IMR-90 (cell line): Measurements from ENCODE around the gene MAP4. TPM values are rescaled to one million over a fixed set of nuclear protein-coding genes. Genes with fewer than 3 reads are reported as not detected.

Experiments
- ATAC-seq: fragments of 200-7000 bp; cut with Tn5 transposase; 2 replicates; pipeline ENCODE4 v1.9.1; 2020; ENCODE audit warnings: low read depth, mild to moderate bottlenecking, moderate library complexity
- BruUV-seq: library from RNA; stranded (reverse); fragments of 400-500 nt; replicated peaks from 2 replicates; lab custom pipeline; 2021; lab: Mats Ljungman, UMichigan
- CTCF ChIA-PET: fragments of 300-600 bp; formaldehyde crosslinking; extraction: SDS; loops from one replicate; lab custom pipeline; 2021; ENCODE audit warnings: antibody characterized with exemption; lab: Yijun Ruan, JAX
- POLR2A ChIA-PET: fragments of 300-600 bp; sonication (Branson Sonifier 250); formaldehyde crosslinking; loops from one replicate; lab custom pipeline; 2022; ENCODE audit warnings: antibody characterized with exemption; ENCODE audit not compliant: unreplicated experiment; lab: Charles Lee
- DNase-seq: peaks from one replicate; pipeline ENCODE4 v3.0.0; 2013
- H2AFZ ChIP-seq: replicated peaks from 2 replicates; pipeline ENCODE3; 2013; ENCODE audit warnings: low read length, mild to moderate bottlenecking; ENCODE audit not compliant: poor library complexity
- H2AK5ac ChIP-seq: 2 replicates; pipeline ENCODE4 v1.6.1; 2013; ENCODE audit warnings: low read depth, low read length, inconsistent platforms
- H2AK9ac ChIP-seq: replicated peaks from 2 replicates; pipeline ENCODE3; 2013; ENCODE audit warnings: mild to moderate bottlenecking, low read depth, low read length, moderate library complexity; ENCODE audit not compliant: poor library complexity
- H2BK120ac ChIP-seq: 2 replicates; pipeline ENCODE4 v1.6.1; 2013; ENCODE audit warnings: low read depth, low read length, inconsistent platforms
- H2BK15ac ChIP-seq: 3 replicates; pipeline ENCODE4 v1.6.1; 2013; ENCODE audit warnings: low read depth, low read length, inconsistent platforms
- H2BK20ac ChIP-seq: 2 replicates; pipeline ENCODE4 v1.6.1; 2013; ENCODE audit warnings: low read depth, mild to moderate bottlenecking, inconsistent platforms, low read length, moderate library complexity
- H2BK5ac ChIP-seq: 2 replicates; pipeline ENCODE4 v1.6.1; 2013; ENCODE audit warnings: mild to moderate bottlenecking, low read depth, low read length, inconsistent platforms; ENCODE audit not compliant: poor library complexity, severe bottlenecking
- H3K14ac ChIP-seq: replicated peaks from 2 replicates; pipeline ENCODE4 v1.6.1; 2013; ENCODE audit warnings: low read depth, low read length, inconsistent platforms
- H3K18ac ChIP-seq: 2 replicates; pipeline ENCODE4 v1.6.1; 2013; ENCODE audit warnings: low read depth, low read length, control low read depth
- H3K23ac ChIP-seq: 2 replicates; pipeline ENCODE4 v1.6.1; 2013; ENCODE audit warnings: low read depth, low read length, inconsistent platforms
- H3K27ac ChIP-seq: 2 replicates; pipeline ENCODE4 v1.5.1; 2013; ENCODE audit warnings: mild to moderate bottlenecking, control low read depth, low read length; ENCODE audit not compliant: insufficient read depth
- H3K27me3 ChIP-seq: 2 replicates; pipeline ENCODE4 v1.6.1; 2013; ENCODE audit warnings: low read length; ENCODE audit not compliant: control insufficient read depth, insufficient read depth
- H3K36me3 ChIP-seq: 2 replicates; pipeline ENCODE4 v1.6.1; 2013; ENCODE audit warnings: low read length, mixed read lengths; ENCODE audit not compliant: control insufficient read depth, insufficient read depth
- H3K4ac ChIP-seq: 2 replicates; pipeline ENCODE4 v1.6.1; 2013; ENCODE audit warnings: low read depth, low read length, inconsistent platforms
- H3K4me1 ChIP-seq: 2 replicates; pipeline ENCODE4 v1.6.1; 2013; ENCODE audit warnings: low read length, mixed read lengths; ENCODE audit not compliant: control insufficient read depth, insufficient read depth
- H3K4me2 ChIP-seq: 2 replicates; pipeline ENCODE4 v1.6.1; 2013; ENCODE audit warnings: low read depth, mild to moderate bottlenecking, control low read depth, low read length, moderate library complexity
- H3K4me3 ChIP-seq: 2 replicates; pipeline ENCODE4 v1.5.1; 2013; ENCODE audit warnings: low read depth, mild to moderate bottlenecking, control low read depth, low read length, moderate library complexity; ENCODE audit not compliant: insufficient read depth
- H3K56ac ChIP-seq: 2 replicates; pipeline ENCODE4 v1.6.1; 2013; ENCODE audit warnings: low read length, inconsistent platforms; ENCODE audit not compliant: insufficient read depth; ENCODE audit errors: extremely low read depth
- H3K79me1 ChIP-seq, 2 experiments: 2 replicates each; pipeline ENCODE4 v1.6.1; 2013; ENCODE audit warnings: low read length in 2 of 2, inconsistent platforms in 1 of 2, low read depth in 1 of 2
- H3K9ac ChIP-seq: 2 replicates; pipeline ENCODE4 v1.6.1; 2013; ENCODE audit warnings: low read depth, low read length, control low read depth
- H3K9me1 ChIP-seq: 2 replicates; pipeline ENCODE4 v1.6.1; 2013; ENCODE audit warnings: low read length, inconsistent platforms; ENCODE audit not compliant: insufficient read depth
- H3K9me3 ChIP-seq: 2 replicates; pipeline ENCODE4 v1.6.1; 2013; ENCODE audit warnings: low read length; ENCODE audit not compliant: control insufficient read depth, insufficient read depth
- H4K20me1 ChIP-seq: 2 replicates; pipeline ENCODE4 v1.6.1; 2013; ENCODE audit warnings: low read length, inconsistent platforms; ENCODE audit not compliant: insufficient read depth
- H4K5ac ChIP-seq: 2 replicates; pipeline ENCODE4 v1.6.1; 2013; ENCODE audit warnings: mild to moderate bottlenecking, low read depth, low read length, control low read depth
- H4K8ac ChIP-seq, 2 experiments: 2 replicates each; pipeline ENCODE4 v1.6.1; 2013; ENCODE audit warnings: low read depth in 2 of 2, low read length in 2 of 2, control low read depth in 1 of 2, inconsistent platforms in 1 of 2
- H4K91ac ChIP-seq: 2 replicates; pipeline ENCODE4 v1.6.1; 2013; ENCODE audit warnings: low read depth, low read length, inconsistent platforms; ENCODE audit not compliant: insufficient read depth
- BHLHE40 ChIP-seq: fragments of 150-350 bp; IDR thresholded peaks from 2 replicates; pipeline ENCODE4 v1.6.1; 2016; ENCODE audit warnings: mild to moderate bottlenecking, low read depth, low read length
- CHD1 ChIP-seq: IDR thresholded peaks from 2 replicates; pipeline ENCODE4 v1.6.1; 2012; ENCODE audit warnings: low read depth, low read length, improper control_type of control experiment
- MAFK ChIP-seq: IDR thresholded peaks from 2 replicates; pipeline ENCODE4 v1.6.1; 2012; ENCODE audit warnings: low read depth, low read length, improper control_type of control experiment
- MAZ ChIP-seq: IDR thresholded peaks from 2 replicates; pipeline ENCODE4 v1.6.1; 2012; ENCODE audit warnings: low read depth, mild to moderate bottlenecking, low read length, improper control_type of control experiment, moderate library complexity, borderline replicate concordance
- MXI1 ChIP-seq: IDR thresholded peaks from 2 replicates; pipeline ENCODE4 v1.6.1; 2012; ENCODE audit warnings: low read depth, mild to moderate bottlenecking, low read length, moderate library complexity, borderline replicate concordance
- POLR2A ChIP-seq: IDR thresholded peaks from 2 replicates; pipeline ENCODE4 v1.6.1; 2012; ENCODE audit warnings: mild to moderate bottlenecking, low read depth, low read length
- RAD21 ChIP-seq: IDR thresholded peaks from 2 replicates; pipeline ENCODE4 v1.6.1; 2012; ENCODE audit warnings: low read length, improper control_type of control experiment
- RCOR1 ChIP-seq: IDR thresholded peaks from 2 replicates; pipeline ENCODE4 v1.6.1; 2012; ENCODE audit warnings: mild to moderate bottlenecking, low read length, improper control_type of control experiment; ENCODE audit not compliant: insufficient replicate concordance
- SMC3 ChIP-seq: fragments of 150-350 bp; IDR thresholded peaks from 2 replicates; pipeline ENCODE4 v1.6.1; 2016; ENCODE audit warnings: low read depth, mild to moderate bottlenecking, antibody characterized with exemption, low read length, moderate library complexity
- WGBS, 2 experiments: methylation state at CpG; one replicate each; pipeline versions ENCODE4 v1.1.5 to v1.1.7; 2013; ENCODE audit warnings: missing lambda C conversion rate in 2 of 2; ENCODE audit not compliant: insufficient read length in 1 of 2; ENCODE audit errors: extremely low coverage in 2 of 2; 5-methylcytosine and 5-hydroxymethylcytosine counted together
- dilution Hi-C: fragments of 300-500 bp; cut with HindIII; formaldehyde crosslinking; loops from one replicate; pipeline ENCODE4 v1.14.3; 2018; ENCODE audit warnings: low sequenced_read_pairs; ENCODE audit not compliant: unreplicated experiment
- in situ Hi-C: fragments of 300-500 bp; cut with MboI; formaldehyde crosslinking; loops from 3 replicates; pipeline ENCODE4 v1.14.3; 2019; ENCODE audit warnings: low sequenced_read_pairs, inconsistent platforms, mixed read lengths
- intact Hi-C: fragments of 100-400 bp; cut with micrococcal nuclease; formaldehyde crosslinking; loops from 2 replicates; pipeline ENCODE4 v1.10.0; 2022
- polyA plus RNA-seq, 3 experiments: library from polyadenylated mRNA; depleted of rRNA; stranded (reverse); fragments of >200 nt; gene quantifications; 2 replicates each; pipeline ENCODE4 v1.2.3, GENCODE V29; 2012; ENCODE audit warnings: low replicate concordance in 1 of 3
- total RNA-seq: library from RNA; depleted of rRNA; stranded (reverse); fragments of >200 nt; gene quantifications from 2 replicates; pipeline ENCODE4 v1.2.3, GENCODE V29; 2012
- TF ChIP-seq, protein P1 (sequence below): fragments of 150-350 bp; IDR thresholded peaks from 2 replicates; pipeline ENCODE4 v1.6.1; 2017; ENCODE audit warnings: mild to moderate bottlenecking, antibody characterized with exemption, low read length, low read depth
- TF ChIP-seq, protein P2 (sequence below): conservative IDR thresholded peaks from 2 replicates; pipeline ENCODE4 v1.5.1; 2012; ENCODE audit warnings: mild to moderate bottlenecking, low read depth, low read length, improper control_type of control experiment
- TF ChIP-seq, protein P3 (sequence below): fragments of 150-350 bp; IDR thresholded peaks from 2 replicates; pipeline ENCODE4 v1.6.1; 2016; ENCODE audit warnings: low read depth, mild to moderate bottlenecking, low read length, moderate library complexity, borderline replicate concordance

Gene MAP4
- total and polyA plus RNA-seq, 2 of the 4 experiments (the other 2 are of a cell fraction) = 87.8 to 216 TPM

DNA sequence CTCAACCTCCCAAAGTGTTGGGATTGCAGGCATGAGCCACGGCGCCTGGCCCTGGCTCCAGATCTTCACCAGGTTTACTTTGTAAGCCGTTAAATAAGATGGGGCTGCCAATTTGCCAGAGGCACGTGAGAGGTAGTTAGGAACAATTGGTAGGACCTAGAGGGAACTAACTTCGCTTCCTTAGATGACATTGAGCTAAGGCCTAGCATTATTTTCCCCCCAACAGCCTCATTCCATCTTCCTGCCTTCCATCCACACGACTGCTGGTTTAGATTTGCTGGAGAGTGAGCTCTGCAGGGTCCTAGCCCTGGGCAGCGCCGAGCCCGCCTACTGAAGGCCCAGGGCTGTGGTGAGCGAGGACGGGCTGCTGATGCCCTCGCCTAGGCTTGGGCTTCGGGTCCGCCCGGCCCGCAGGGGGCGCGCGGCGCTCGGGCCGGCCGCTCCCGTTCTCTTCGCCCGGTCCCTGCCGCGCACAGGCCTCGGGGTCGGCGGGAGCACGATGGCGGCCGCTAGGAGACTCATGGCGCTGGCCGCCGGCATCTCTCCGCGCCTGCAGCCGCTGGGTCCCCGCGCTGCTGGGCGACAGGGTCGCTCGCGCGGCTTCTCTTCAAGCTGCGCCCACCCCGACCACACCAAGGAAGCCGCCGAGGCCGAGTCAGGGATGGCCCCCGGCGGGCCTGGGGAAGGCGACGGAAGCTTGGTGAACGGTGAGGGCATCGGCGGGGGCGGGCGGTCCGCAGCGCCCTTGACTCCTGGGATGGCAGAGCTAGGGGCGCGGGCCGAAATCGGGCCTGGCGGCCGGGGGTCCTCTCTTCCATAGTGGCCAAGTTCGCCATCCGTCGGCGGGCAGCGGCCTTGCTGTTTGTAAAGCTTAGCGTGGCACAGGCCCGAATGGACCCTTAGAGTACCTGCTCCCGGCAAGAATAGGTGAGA lies 191.4 kb downstream of the MAP4 start:
- POLR2A ChIA-PET = interaction anchor here (1.0 kb wide), 1 partner anchor 12 kb away, joined by 3 read pairs; no protein-coding TSS in a partner anchor
- in situ Hi-C loops = no loop called here
- H3K9me1 ChIP-seq = no peaks in the 10 kb centered on the region; the same call in none of the 2 replicates
- intact Hi-C loops = no loop called here
- no TSS peak for BruUV-seq
- H3K4me2 ChIP-seq = peak overlapping the region; percentile 90
- H3K14ac ChIP-seq = peak overlapping the region; percentile 86
- no peak overlapping the region for H2BK15ac ChIP-seq
- H3K56ac ChIP-seq = peak overlapping the region; percentile 16; the same call in 1 of the 2 replicates
- H3K9ac ChIP-seq = peak overlapping the region; percentile 84
- H2BK120ac ChIP-seq = peak overlapping the region; percentile 21; the same call in 1 of the 2 replicates
- dilution Hi-C loops = no loop called here
- CTCF ChIA-PET = interaction anchor here (0.5 to 2.1 kb wide), 8 partner anchors 8 to 333 kb away, joined by 3 to 8 read pairs (median 4); no protein-coding TSS in a partner anchor
- H3K79me1 ChIP-seq = peaks cover 13 to 42% of the 10 kb centered on the region in 2 experiments
- H3K4ac ChIP-seq = peak overlapping the region; percentile 78
- DNase-seq (peak; percentile 83), ATAC-seq (peak; percentile 99)
- H2BK20ac ChIP-seq = no peak overlapping the region
- H3K27ac ChIP-seq = peak overlapping the region; percentile 71
- H2BK5ac ChIP-seq = peak overlapping the region; percentile 70
- peak overlapping the region; percentile 44; the same call in 1 of the 2 replicates for H3K18ac ChIP-seq
- H2AK9ac ChIP-seq = peak overlapping the region; percentile 93
- peak overlapping the region; percentile 71 for H2AK5ac ChIP-seq
- peaks cover 15% of the 10 kb centered on the region; the same call in 1 of the 2 replicates for H4K20me1 ChIP-seq
- H3K23ac ChIP-seq = peak overlapping the region; percentile 83
- 0% methylated on average over 2 of the region's 77 CpGs; no CpG with 5 or more reads in 1 of the 2 experiments for WGBS, 2 experiments
- peak overlapping the region; percentile 79 for H3K4me3 ChIP-seq
- H3K4me1 ChIP-seq = peaks cover 6% of the 10 kb centered on the region
- no peaks in the 10 kb centered on the region for H3K9me3 ChIP-seq
- H3K27me3 ChIP-seq = no peaks in the 10 kb centered on the region
- H2AFZ ChIP-seq = peak overlapping the region; percentile 89
- H4K91ac ChIP-seq = peak overlapping the region; percentile 43
- peaks cover 20% of the 10 kb centered on the region for H3K36me3 ChIP-seq
- peak overlapping the region; percentile 53 to 97 for H4K8ac ChIP-seq
- peak overlapping the region; percentile 87 for H4K5ac ChIP-seq
- TF ChIP-seq BHLHE40 = peak; percentile 63; the same call in 1 of the 2 replicates
- TF ChIP-seq CHD1 = no peak
- TF ChIP-seq, protein P1, sequence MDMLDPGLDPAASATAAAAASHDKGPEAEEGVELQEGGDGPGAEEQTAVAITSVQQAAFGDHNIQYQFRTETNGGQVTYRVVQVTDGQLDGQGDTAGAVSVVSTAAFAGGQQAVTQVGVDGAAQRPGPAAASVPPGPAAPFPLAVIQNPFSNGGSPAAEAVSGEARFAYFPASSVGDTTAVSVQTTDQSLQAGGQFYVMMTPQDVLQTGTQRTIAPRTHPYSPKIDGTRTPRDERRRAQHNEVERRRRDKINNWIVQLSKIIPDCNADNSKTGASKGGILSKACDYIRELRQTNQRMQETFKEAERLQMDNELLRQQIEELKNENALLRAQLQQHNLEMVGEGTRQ = peak; percentile 2; the same call in 1 of the 2 replicates
- peak; percentile 85 for TF ChIP-seq POLR2A
- TF ChIP-seq MXI1 = peak; percentile 57; the same call in 1 of the 2 replicates
- no peak for TF ChIP-seq MAFK
- no peak for TF ChIP-seq RCOR1
- TF ChIP-seq, protein P2, sequence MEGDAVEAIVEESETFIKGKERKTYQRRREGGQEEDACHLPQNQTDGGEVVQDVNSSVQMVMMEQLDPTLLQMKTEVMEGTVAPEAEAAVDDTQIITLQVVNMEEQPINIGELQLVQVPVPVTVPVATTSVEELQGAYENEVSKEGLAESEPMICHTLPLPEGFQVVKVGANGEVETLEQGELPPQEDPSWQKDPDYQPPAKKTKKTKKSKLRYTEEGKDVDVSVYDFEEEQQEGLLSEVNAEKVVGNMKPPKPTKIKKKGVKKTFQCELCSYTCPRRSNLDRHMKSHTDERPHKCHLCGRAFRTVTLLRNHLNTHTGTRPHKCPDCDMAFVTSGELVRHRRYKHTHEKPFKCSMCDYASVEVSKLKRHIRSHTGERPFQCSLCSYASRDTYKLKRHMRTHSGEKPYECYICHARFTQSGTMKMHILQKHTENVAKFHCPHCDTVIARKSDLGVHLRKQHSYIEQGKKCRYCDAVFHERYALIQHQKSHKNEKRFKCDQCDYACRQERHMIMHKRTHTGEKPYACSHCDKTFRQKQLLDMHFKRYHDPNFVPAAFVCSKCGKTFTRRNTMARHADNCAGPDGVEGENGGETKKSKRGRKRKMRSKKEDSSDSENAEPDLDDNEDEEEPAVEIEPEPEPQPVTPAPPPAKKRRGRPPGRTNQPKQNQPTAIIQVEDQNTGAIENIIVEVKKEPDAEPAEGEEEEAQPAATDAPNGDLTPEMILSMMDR = peak; percentile 92
- TF ChIP-seq, protein P3, sequence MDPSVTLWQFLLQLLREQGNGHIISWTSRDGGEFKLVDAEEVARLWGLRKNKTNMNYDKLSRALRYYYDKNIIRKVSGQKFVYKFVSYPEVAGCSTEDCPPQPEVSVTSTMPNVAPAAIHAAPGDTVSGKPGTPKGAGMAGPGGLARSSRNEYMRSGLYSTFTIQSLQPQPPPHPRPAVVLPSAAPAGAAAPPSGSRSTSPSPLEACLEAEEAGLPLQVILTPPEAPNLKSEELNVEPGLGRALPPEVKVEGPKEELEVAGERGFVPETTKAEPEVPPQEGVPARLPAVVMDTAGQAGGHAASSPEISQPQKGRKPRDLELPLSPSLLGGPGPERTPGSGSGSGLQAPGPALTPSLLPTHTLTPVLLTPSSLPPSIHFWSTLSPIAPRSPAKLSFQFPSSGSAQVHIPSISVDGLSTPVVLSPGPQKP = no peak
- TF ChIP-seq RAD21 = peak; percentile 42
- peak; percentile 50 for TF ChIP-seq SMC3
- peak; percentile 51; the same call in 1 of the 2 replicates for TF ChIP-seq MAZ
